H9 (cell line): ENCODE data around the gene SERPINE3. TPM values are rescaled to one million over a fixed set of nuclear protein-coding genes. Genes with fewer than 3 reads are reported as not detected.
A peak's percentile ranks its signal among the peaks of the same experiment; 100 is the strongest.

Experiments used
- DNase-seq: peaks from one replicate; pipeline ENCODE4 v3.0.0-alpha.2; 2017
- H2AFZ ChIP-seq: one replicate; pipeline ENCODE4 v1.6.1; 2013; ENCODE audit warnings: mild to moderate bottlenecking, low read length, control low read depth, moderate library complexity
- H2AK5ac ChIP-seq: 2 replicates; pipeline ENCODE4 v1.6.1; 2013; ENCODE audit warnings: low read length, control low read depth, mixed read lengths; ENCODE audit not compliant: insufficient read length
- H2BK120ac ChIP-seq: one replicate; pipeline ENCODE4 v1.6.1; 2013; ENCODE audit warnings: low read depth, mild to moderate bottlenecking, low read length, control low read depth, inconsistent platforms; ENCODE audit not compliant: poor library complexity, severe bottlenecking
- H2BK12ac ChIP-seq: 2 replicates; pipeline ENCODE4 v1.6.1; 2013; ENCODE audit warnings: low read length, control low read depth, mixed read lengths, low read depth; ENCODE audit not compliant: insufficient read length
- H2BK15ac ChIP-seq: 2 replicates; pipeline ENCODE4 v1.6.1; 2013; ENCODE audit warnings: low read depth, low read length, control low read depth
- H2BK20ac ChIP-seq: one replicate; pipeline ENCODE4 v1.6.1; 2013; ENCODE audit warnings: low read depth, mild to moderate bottlenecking, low read length, control low read depth, inconsistent platforms; ENCODE audit not compliant: poor library complexity, severe bottlenecking
- H2BK5ac ChIP-seq: 2 replicates; pipeline ENCODE4 v1.6.1; 2013; ENCODE audit warnings: low read length, control low read depth, mixed read lengths; ENCODE audit not compliant: insufficient read length
- H3K14ac ChIP-seq: 2 replicates; pipeline ENCODE4 v1.6.1; 2013; ENCODE audit warnings: low read length, control low read depth; ENCODE audit not compliant: insufficient read depth
- H3K18ac ChIP-seq: 2 replicates; pipeline ENCODE4 v1.6.1; 2013; ENCODE audit warnings: low read depth, mild to moderate bottlenecking, mixed read lengths, low read length, control low read depth; ENCODE audit not compliant: insufficient read length
- H3K23ac ChIP-seq: 2 replicates; pipeline ENCODE4 v1.6.1; 2013; ENCODE audit warnings: low read length, control low read depth, mixed read lengths, low read depth; ENCODE audit not compliant: insufficient read length
- H3K23me2 ChIP-seq: 2 replicates; pipeline ENCODE4 v1.6.1; 2013; ENCODE audit warnings: low read depth, mild to moderate bottlenecking, mixed read lengths, low read length, control low read depth; ENCODE audit not compliant: insufficient read length, poor library complexity, severe bottlenecking
- H3K27ac ChIP-seq: 2 replicates; pipeline ENCODE4 v1.5.1; 2013; ENCODE audit warnings: low read length, control low read depth, mixed read lengths, low read depth; ENCODE audit not compliant: insufficient read length
- H3K27me3 ChIP-seq: 2 replicates; pipeline ENCODE4 v1.6.1; 2013; ENCODE audit warnings: low read length, control low read depth, inconsistent platforms; ENCODE audit not compliant: insufficient read depth
- H3K4ac ChIP-seq: 2 replicates; pipeline ENCODE4 v1.6.1; 2013; ENCODE audit warnings: low read depth, mild to moderate bottlenecking, control low read depth, inconsistent platforms, low read length, moderate library complexity
- H3K4me1 ChIP-seq: 2 replicates; pipeline ENCODE4 v1.6.1; 2013; ENCODE audit warnings: low read length, control low read depth, inconsistent platforms; ENCODE audit not compliant: insufficient read depth
- H3K4me2 ChIP-seq: 2 replicates; pipeline ENCODE4 v1.6.1; 2013; ENCODE audit warnings: low read length, control low read depth, mixed read lengths; ENCODE audit not compliant: insufficient read length, insufficient read depth
- H3K56ac ChIP-seq: 2 replicates; pipeline ENCODE4 v1.6.1; 2013; ENCODE audit warnings: low read depth, mild to moderate bottlenecking, mixed read lengths, low read length, control low read depth; ENCODE audit not compliant: insufficient read length
- H3K79me1 ChIP-seq: 2 replicates; pipeline ENCODE4 v1.6.1; 2013; ENCODE audit warnings: low read depth, mild to moderate bottlenecking, moderate library complexity, low read length, control low read depth, inconsistent platforms; ENCODE audit not compliant: insufficient read depth, poor library complexity, severe bottlenecking
- H3K79me2 ChIP-seq: 2 replicates; pipeline ENCODE4 v1.6.1; 2013; ENCODE audit warnings: low read length, control low read depth, inconsistent platforms; ENCODE audit not compliant: insufficient read depth
- H3K9ac ChIP-seq: 2 replicates; pipeline ENCODE4 v1.6.1; 2013; ENCODE audit warnings: low read length, control low read depth, mixed read lengths; ENCODE audit not compliant: insufficient read length; ENCODE audit errors: extremely low read depth
- H3K9me3 ChIP-seq: one replicate; pipeline ENCODE4 v1.6.1; 2013; ENCODE audit warnings: low read depth, low read length, inconsistent platforms; ENCODE audit not compliant: control insufficient read depth
- H3T11ph ChIP-seq: one replicate; pipeline ENCODE4 v1.6.1; 2013; ENCODE audit warnings: mild to moderate bottlenecking, low read length, control low read depth, inconsistent platforms
- H4K20me1 ChIP-seq: one replicate; pipeline ENCODE4 v1.6.1; 2013; ENCODE audit not compliant: control insufficient read depth, insufficient read length, insufficient read depth
- H4K5ac ChIP-seq: 2 replicates; pipeline ENCODE4 v1.6.1; 2013; ENCODE audit warnings: low read depth, mild to moderate bottlenecking, mixed read lengths, low read length, control low read depth; ENCODE audit not compliant: insufficient read length
- H4K8ac ChIP-seq: replicated peaks from 2 replicates; pipeline ENCODE4 v1.6.1; 2013; ENCODE audit warnings: low read length, control low read depth, mixed read lengths, low read depth; ENCODE audit not compliant: insufficient read length
- H4K91ac ChIP-seq: 2 replicates; pipeline ENCODE4 v1.6.1; 2013; ENCODE audit warnings: low read depth, mild to moderate bottlenecking, moderate library complexity, mixed read lengths, low read length, control low read depth; ENCODE audit not compliant: insufficient read length
- H3K27ac Mint-ChIP-seq, 3 experiments: 2 replicates in 2 of 3; 3 replicates in 1 of 3; pipeline ENCODE4 v1.8.0; 2020 to 2021; ENCODE audit warnings: mixed read lengths in 3 of 3, mild to moderate bottlenecking in 1 of 3, moderate library complexity in 1 of 3
- H3K27me3 Mint-ChIP-seq: 2 replicates; pipeline ENCODE4 v1.8.0; 2021; ENCODE audit warnings: low read depth, mild to moderate bottlenecking, moderate library complexity, mixed read lengths
- H3K36me3 Mint-ChIP-seq, 3 experiments: 2 replicates in 2 of 3; 3 replicates in 1 of 3; pipeline ENCODE4 v1.8.0; 2020 to 2021; ENCODE audit warnings: low read depth in 3 of 3, mixed read lengths in 3 of 3; ENCODE audit not compliant: insufficient read depth in 1 of 3
- H3K4me1 Mint-ChIP-seq, 2 experiments: 2 replicates each; pipeline ENCODE4 v1.8.0; 2020; ENCODE audit warnings: mixed read lengths in 2 of 2
- H3K4me3 Mint-ChIP-seq, 2 experiments: 2 replicates in 1 of 2; 3 replicates in 1 of 2; pipeline ENCODE4 v1.8.0; 2020 to 2021; ENCODE audit warnings: mild to moderate bottlenecking in 2 of 2, mixed read lengths in 2 of 2, moderate library complexity in 1 of 2
- H3K9me3 Mint-ChIP-seq, 2 experiments: 2 replicates in 1 of 2; 3 replicates in 1 of 2; pipeline ENCODE4 v1.8.0; 2020; ENCODE audit warnings: mild to moderate bottlenecking in 2 of 2, mixed read lengths in 2 of 2, moderate library complexity in 1 of 2
- CTCF ChIP-seq: fragments of 200-600 bp; sonication (generic); conservative IDR thresholded peaks from 3 replicates; pipeline ENCODE4 v1.8.0; 2021; ENCODE audit warnings: antibody characterized with exemption, mild to moderate bottlenecking
- WGBS: extraction: QIAGEN DNeasy Blood & Tissue Kit; methylation state at CpG from one replicate; pipeline ENCODE4 v1.1.7; 2013; ENCODE audit warnings: missing lambda C conversion rate, low lambda C conversion rate, mixed read lengths; ENCODE audit not compliant: insufficient read length; ENCODE audit errors: extremely low coverage; 5-methylcytosine and 5-hydroxymethylcytosine counted together
- total RNA-seq: library from RNA; stranded (reverse); gene quantifications from 2 replicates; pipeline ENCODE4 v1.2.1, GENCODE V29; 2021

Gene SERPINE3
- total RNA-seq, 1 experiment from 2014 or later: not detected

- Histone ChIP-seq H2BK120ac (no peak overlapping the region), H3K23me2 (no peaks in the 10 kb centered on the region), H3K9me3 (no peaks in the 10 kb centered on the region), H3K27me3 (no peaks in the 10 kb centered on the region), H4K8ac (no peak overlapping the region), H3K79me1 (no peaks in the 10 kb centered on the region), H3K18ac (no peak overlapping the region), H3K23ac (no peak overlapping the region), H4K20me1 (no peaks in the 10 kb centered on the region), H2AK5ac (no peak overlapping the region), H2BK12ac (no peak overlapping the region), H2BK5ac (no peak overlapping the region), H2BK15ac (no peak overlapping the region), H3K27ac (no peak overlapping the region), H3T11ph (no peak overlapping the region), H3K14ac (no peak overlapping the region), H4K91ac (no peak overlapping the region), H3K4me1 (peaks cover 2% of the 10 kb centered on the region; the same call in 1 of the 2 replicates), H3K4ac (no peak overlapping the region), H3K79me2 (no peaks in the 10 kb centered on the region), H2AFZ (no peak overlapping the region), H4K5ac (no peak overlapping the region), H3K4me2 (no peak overlapping the region), H3K9ac (no peak overlapping the region), H2BK20ac (no peak overlapping the region), H3K56ac (no peak overlapping the region)
- H3K36me3 Mint-ChIP-seq: peaks cover under 1 to 14% (median 1%) of the 10 kb centered on the region in 3 experiments; a peak in 4 of 7 replicates
- WGBS: no CpG with 5 or more reads among the region's 5 CpGs
- no peak overlapping the region for H3K4me3 Mint-ChIP-seq
- TF ChIP-seq CTCF: 0 out of 3 replicates have a peak, but pooled peaks have one; percentile 21
- no peaks in the 10 kb centered on the region for H3K9me3 Mint-ChIP-seq
- no peaks in the 10 kb centered on the region for H3K27me3 Mint-ChIP-seq
- H3K4me1 Mint-ChIP-seq: peaks cover 15 to 40% of the 10 kb centered on the region in 2 experiments
- peak overlapping the region in 2 of 3 experiments; percentile 3 to 6; a peak in 3 of 7 replicates for H3K27ac Mint-ChIP-seq
- DNase-seq: no peak
These were observed 18.6 kb downstream of the SERPINE3 start for GRCh38 chr13:51357928-51358595.
